Left colon (tissue), 2 donors: ENCODE results near the gene CPA1. TPM values are rescaled to one million over a fixed set of nuclear protein-coding genes. Genes with fewer than 3 reads are reported as not detected.

ENCODE experiments used
- ATAC-seq: fragments of 200-7000 bp; cut with Tn5 transposase; one replicate; pipeline ENCODE4 v1.9.1; 2020; ENCODE audit warnings: mild to moderate bottlenecking, moderate library complexity
- DNase-seq, 2 donors: peaks; one replicate each; pipeline ENCODE4 v3.0.0-alpha.2; 2020
- intact Hi-C, 2 donors: fragments of 100-400 bp; cut with DNase I in 1 of 2; cut with micrococcal nuclease in 1 of 2; formaldehyde crosslinking; loops; one replicate each; pipeline versions ENCODE4 v1.11.2 to v1.14.0; 2022; cut with DNase I, micrococcal nuclease
- long read RNA-seq: library from polyadenylated mRNA; unstranded; transcript quantifications from one replicate; pipeline ENCODE4 v2.0.0, GENCODE V29; 2021
- total RNA-seq, 2 donors: library from RNA; stranded (reverse); fragmentation: NEBNext Ultra II Directional; extraction: Animal tissue kit (Norgen Biotek cat#: 25700); gene quantifications; one replicate each; pipeline ENCODE4 v1.2.1, GENCODE V29; 2021
- donor health status: DM: no; HTN: no; CAD: no.
- donor health status: DM: yes; HTN: yes; CAD: no.

Gene CPA1
- 1 to 10 TPM in 1 of 2 donors, not detected in 1; 4.8 TPM for total RNA-seq
- long read RNA-seq, partial matches to known transcripts: 0 of 2 reads
- long read RNA-seq, other reads (novel, unspliced or antisense): 0 of 2 reads

GRCh38 chr7:130379921-130380860 is at the start of gene CPA1:
Gene CPA1, plus strand, starts transcription at chr7:130380494. Its CDS starts 27 bp downstream, at chr7:130380521.
- ATAC-seq (no peak), DNase-seq (no peak)
- intact Hi-C loops: no loop called here

- DNase-seq (no peak), ATAC-seq (no peak)
- intact Hi-C loops: no loop called here
Observed at GRCh38 chr7:130332259-130333053, 47.8 kb upstream of the CPA1 start.

GRCh38 chr7:130333832-130334231 is 46.5 kb upstream of the CPA1 start:
- ATAC-seq (no peak), DNase-seq (no peak)
- intact Hi-C loops: no loop called here

GRCh38 chr7:130334274-130334673 is 46.0 kb upstream of the CPA1 start:
- ATAC-seq: no peak

GRCh38 chr7:130337410-130337971 is 42.8 kb upstream of the CPA1 start:
- DNase-seq (no peak), ATAC-seq (no peak)
- intact Hi-C loops: no loop called here

More at GRCh38 chr7:130334274-130334673, 46.0 kb upstream of the CPA1 start:
- DNase-seq: no peak
- intact Hi-C loops: no loop called here

- DNase-seq (no peak), ATAC-seq (no peak)
- intact Hi-C loops: no loop called here
Observed at GRCh38 chr7:130338233-130338632, 42.1 kb upstream of the CPA1 start.

GRCh38 chr7:130341882-130342281 is 38.4 kb upstream of the CPA1 start:
- intact Hi-C loops: no loop called here
- ATAC-seq (no peak), DNase-seq (no peak)

- intact Hi-C loops: no loop called here
- ATAC-seq: no peak
Observed at GRCh38 chr7:130342701-130343380, 37.5 kb upstream of the CPA1 start.

GRCh38 chr7:130344271-130344866 is 35.9 kb upstream of the CPA1 start, which contains the start of gene CPA5:
Gene CPA5, plus strand, starts transcription at chr7:130344816. Its CDS starts 1,670 bp downstream, at chr7:130346486.
- intact Hi-C loops: no loop called here
- ATAC-seq (no peak), DNase-seq (no peak)

More at GRCh38 chr7:130342701-130343380, 37.5 kb upstream of the CPA1 start:
- no peak for DNase-seq

- intact Hi-C loops: no loop called here
- ATAC-seq: no peak
Observed at GRCh38 chr7:130345136-130345535, 35.2 kb upstream of the CPA1 start.

GRCh38 chr7:130345725-130346124 is 34.6 kb upstream of the CPA1 start:
- no peak for DNase-seq
- ATAC-seq: no peak
- intact Hi-C loops: no loop called here

More at GRCh38 chr7:130345136-130345535, 35.2 kb upstream of the CPA1 start:
- DNase-seq: no peak

GRCh38 chr7:130346177-130346905 is 34.0 kb upstream of the CPA1 start:
- DNase-seq: no peak
- intact Hi-C loops: no loop called here
- no peak for ATAC-seq

GRCh38 chr7:130346941-130347340 is 33.4 kb upstream of the CPA1 start:
- no peak for ATAC-seq
- intact Hi-C loops: no loop called here
- DNase-seq: no peak

GRCh38 chr7:130349911-130350782 is 30.1 kb upstream of the CPA1 start:
- intact Hi-C loops: no loop called here
- ATAC-seq: no peak

GRCh38 chr7:130350945-130351790 is 29.1 kb upstream of the CPA1 start:
- no peak for DNase-seq
- ATAC-seq: no peak
- intact Hi-C loops: no loop called here

More at GRCh38 chr7:130349911-130350782, 30.1 kb upstream of the CPA1 start:
- no peak for DNase-seq

- intact Hi-C loops: no loop called here
- ATAC-seq (no peak), DNase-seq (no peak)
Observed at GRCh38 chr7:130351791-130352090, 28.6 kb upstream of the CPA1 start.
